Measurements from ENCODE around the gene FXYD2.

DNA sequence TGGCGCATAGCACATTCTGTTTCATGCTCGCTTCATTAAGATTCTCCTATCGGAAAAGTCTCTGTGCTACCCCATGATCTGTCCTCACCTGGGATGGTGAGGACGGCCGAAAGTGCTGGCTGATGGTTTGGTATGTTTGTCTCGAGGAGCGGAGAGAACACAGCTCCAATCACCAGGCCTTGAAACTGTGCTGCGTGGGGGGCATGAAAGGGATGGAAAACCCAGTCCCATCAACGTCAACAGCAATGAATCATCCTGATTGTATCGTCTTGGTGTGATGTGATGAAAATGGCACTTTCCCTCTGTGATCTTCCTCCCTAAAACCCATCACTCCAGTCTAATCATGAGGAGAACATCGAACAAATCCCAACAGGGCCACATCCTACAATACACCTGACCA is 43.5 kb upstream of the FXYD2 start:
- TF ChIP-seq, protein P1, sequence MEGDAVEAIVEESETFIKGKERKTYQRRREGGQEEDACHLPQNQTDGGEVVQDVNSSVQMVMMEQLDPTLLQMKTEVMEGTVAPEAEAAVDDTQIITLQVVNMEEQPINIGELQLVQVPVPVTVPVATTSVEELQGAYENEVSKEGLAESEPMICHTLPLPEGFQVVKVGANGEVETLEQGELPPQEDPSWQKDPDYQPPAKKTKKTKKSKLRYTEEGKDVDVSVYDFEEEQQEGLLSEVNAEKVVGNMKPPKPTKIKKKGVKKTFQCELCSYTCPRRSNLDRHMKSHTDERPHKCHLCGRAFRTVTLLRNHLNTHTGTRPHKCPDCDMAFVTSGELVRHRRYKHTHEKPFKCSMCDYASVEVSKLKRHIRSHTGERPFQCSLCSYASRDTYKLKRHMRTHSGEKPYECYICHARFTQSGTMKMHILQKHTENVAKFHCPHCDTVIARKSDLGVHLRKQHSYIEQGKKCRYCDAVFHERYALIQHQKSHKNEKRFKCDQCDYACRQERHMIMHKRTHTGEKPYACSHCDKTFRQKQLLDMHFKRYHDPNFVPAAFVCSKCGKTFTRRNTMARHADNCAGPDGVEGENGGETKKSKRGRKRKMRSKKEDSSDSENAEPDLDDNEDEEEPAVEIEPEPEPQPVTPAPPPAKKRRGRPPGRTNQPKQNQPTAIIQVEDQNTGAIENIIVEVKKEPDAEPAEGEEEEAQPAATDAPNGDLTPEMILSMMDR (IDR thresholded peaks at IDR 0.05), result no peak
- TF ChIP-seq POLR2A (IDR thresholded peaks at IDR 0.05), result no peak
- no peak for TF ChIP-seq POLR2AphosphoS5 (IDR thresholded peaks at IDR 0.05)
- TF ChIP-seq EP300 (IDR thresholded peaks at IDR 0.05), result no peak
